Activated T-cell treated with anti-CD3 and anti-CD28 coated beads, Interleukin-2, amount 50 U/mL, for 24 hours (primary cell): ENCODE data around the gene ADAMTS16.

Experiments
- DNase-seq: peaks from one replicate; pipeline ENCODE4 v3.0.0-alpha.2; 2020
- H3K27ac Mint-ChIP-seq: 2 replicates; pipeline ENCODE4 v1.8.0; 2020; ENCODE audit warnings: mild to moderate bottlenecking, mixed read lengths
- H3K27me3 Mint-ChIP-seq: 2 replicates; pipeline ENCODE4 v1.8.0; 2020; ENCODE audit warnings: mixed read lengths
- H3K36me3 Mint-ChIP-seq: 2 replicates; pipeline ENCODE4 v1.8.0; 2020; ENCODE audit warnings: low read depth, mixed read lengths
- H3K4me1 Mint-ChIP-seq: 2 replicates; pipeline ENCODE4 v1.8.0; 2020; ENCODE audit warnings: low read depth, mixed read lengths
- H3K4me3 Mint-ChIP-seq: 2 replicates; pipeline ENCODE4 v1.8.0; 2020; ENCODE audit warnings: mild to moderate bottlenecking, moderate library complexity, mixed read lengths
- H3K9me3 Mint-ChIP-seq: 2 replicates; pipeline ENCODE4 v1.8.0; 2020; ENCODE audit warnings: mixed read lengths

The ADAMTS16 gene

DNA sequence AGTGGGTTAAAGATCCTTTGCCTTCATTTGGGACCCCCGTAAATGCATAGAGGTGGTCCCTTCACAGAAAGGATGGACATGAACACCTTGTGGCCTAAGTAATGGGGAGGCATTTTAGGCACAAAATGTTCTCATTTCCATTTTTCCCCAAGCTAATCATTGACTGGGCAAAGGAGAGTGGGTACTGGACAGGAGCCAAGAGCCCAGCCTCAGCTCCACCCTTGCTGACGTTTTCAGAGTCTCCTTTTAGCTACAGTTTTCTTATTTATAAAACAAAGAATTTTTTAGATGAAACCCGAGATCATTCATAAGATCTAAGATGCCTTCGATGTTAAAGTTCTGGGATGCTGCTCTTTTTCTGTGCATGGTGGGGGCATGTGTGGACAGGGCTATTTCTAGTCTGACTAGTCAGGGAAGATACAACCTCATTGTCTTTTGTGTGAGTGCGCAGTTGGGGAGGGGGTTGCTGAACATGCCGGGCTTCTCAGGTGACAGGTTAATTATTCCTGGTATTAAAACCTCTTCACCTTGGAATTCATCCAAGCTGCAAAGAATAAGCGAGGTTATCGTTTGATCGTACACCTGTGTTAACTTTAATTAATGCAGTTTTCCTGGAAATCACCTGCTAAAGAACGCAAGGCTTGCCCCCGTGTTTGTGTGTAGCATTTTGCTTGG, 48.4 kb downstream of the ADAMTS16 start:
- H3K9me3 Mint-ChIP-seq = no peaks in the 10 kb centered on the region
- H3K4me1 Mint-ChIP-seq = no peaks in the 10 kb centered on the region
- no peak for DNase-seq
- no peaks in the 10 kb centered on the region for H3K36me3 Mint-ChIP-seq
- H3K27ac Mint-ChIP-seq = no peak overlapping the region
- H3K4me3 Mint-ChIP-seq = no peak overlapping the region
- H3K27me3 Mint-ChIP-seq = peaks cover 9% of the 10 kb centered on the region

DNA sequence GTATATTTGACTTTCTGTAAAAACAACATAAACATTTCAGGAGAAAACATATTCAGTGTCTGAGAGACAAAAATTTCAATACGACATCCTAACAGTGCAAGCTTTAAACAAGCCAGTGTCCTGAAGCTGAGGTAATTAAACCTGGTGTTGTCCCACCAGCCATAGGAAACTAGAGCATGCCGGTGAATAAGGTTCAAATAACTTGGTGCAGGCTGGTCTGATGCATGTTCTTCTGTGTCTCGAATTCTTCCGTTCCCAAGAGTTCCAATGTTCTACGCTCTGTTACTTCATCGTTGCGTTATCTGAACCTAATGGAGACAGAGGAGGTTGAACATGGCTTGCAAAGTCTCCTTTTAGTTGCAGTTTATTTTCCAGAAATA, 48.9 kb downstream of the ADAMTS16 start:
- DNase-seq = no peak
- Mint-ChIP-seq H3K9me3 (no peaks in the 10 kb centered on the region), H3K4me3 (no peak overlapping the region), H3K4me1 (no peaks in the 10 kb centered on the region), H3K27me3 (peaks cover 4% of the 10 kb centered on the region), H3K27ac (no peak overlapping the region), H3K36me3 (no peaks in the 10 kb centered on the region)

DNA sequence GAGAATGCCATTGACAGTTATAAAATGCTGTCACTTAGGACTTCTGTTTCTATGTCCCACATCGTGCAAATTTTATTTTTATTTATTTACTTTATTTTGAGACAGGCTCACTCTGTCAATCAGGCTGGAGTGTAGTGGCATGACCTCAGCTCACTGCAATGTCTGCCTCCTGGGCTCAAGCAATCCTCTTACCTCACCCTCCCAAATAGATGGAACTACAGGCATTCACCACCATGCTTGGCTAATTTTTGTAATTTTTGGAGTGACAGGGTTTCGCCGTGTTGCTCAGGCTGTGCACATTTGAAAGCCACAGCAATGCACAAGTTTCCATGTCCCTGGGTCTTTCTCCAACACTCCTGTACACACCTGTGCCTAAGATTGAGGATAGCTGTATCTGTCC, 51.8 kb downstream of the ADAMTS16 start:
- Mint-ChIP-seq H3K4me3 (no peak overlapping the region), H3K27ac (no peak overlapping the region), H3K27me3 (no peaks in the 10 kb centered on the region), H3K9me3 (no peaks in the 10 kb centered on the region), H3K36me3 (no peaks in the 10 kb centered on the region), H3K4me1 (no peaks in the 10 kb centered on the region)
- DNase-seq = no peak

DNA sequence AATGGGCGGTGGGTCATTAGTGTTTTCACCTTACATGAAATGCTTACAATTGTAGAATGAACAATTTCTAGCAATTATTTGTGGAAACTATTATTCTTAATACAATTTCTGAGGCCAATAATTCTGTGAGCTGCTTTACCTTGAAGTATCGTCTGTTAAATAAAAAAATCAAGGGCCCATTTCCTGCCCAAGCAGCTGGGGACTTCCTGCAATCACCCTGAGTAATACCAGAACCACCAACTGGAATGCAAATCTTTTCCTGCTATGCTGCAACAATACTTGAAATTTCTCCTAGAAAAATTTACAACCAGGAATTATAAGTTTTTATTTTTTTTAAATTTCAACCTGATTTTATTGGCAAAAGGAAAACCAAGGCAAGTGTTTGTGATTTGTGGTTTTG, 52.6 kb downstream of the ADAMTS16 start:
- DNase-seq = no peak
- Mint-ChIP-seq H3K36me3 (no peaks in the 10 kb centered on the region), H3K4me3 (no peak overlapping the region), H3K27ac (no peak overlapping the region), H3K27me3 (no peaks in the 10 kb centered on the region), H3K4me1 (no peaks in the 10 kb centered on the region), H3K9me3 (no peaks in the 10 kb centered on the region)

DNA sequence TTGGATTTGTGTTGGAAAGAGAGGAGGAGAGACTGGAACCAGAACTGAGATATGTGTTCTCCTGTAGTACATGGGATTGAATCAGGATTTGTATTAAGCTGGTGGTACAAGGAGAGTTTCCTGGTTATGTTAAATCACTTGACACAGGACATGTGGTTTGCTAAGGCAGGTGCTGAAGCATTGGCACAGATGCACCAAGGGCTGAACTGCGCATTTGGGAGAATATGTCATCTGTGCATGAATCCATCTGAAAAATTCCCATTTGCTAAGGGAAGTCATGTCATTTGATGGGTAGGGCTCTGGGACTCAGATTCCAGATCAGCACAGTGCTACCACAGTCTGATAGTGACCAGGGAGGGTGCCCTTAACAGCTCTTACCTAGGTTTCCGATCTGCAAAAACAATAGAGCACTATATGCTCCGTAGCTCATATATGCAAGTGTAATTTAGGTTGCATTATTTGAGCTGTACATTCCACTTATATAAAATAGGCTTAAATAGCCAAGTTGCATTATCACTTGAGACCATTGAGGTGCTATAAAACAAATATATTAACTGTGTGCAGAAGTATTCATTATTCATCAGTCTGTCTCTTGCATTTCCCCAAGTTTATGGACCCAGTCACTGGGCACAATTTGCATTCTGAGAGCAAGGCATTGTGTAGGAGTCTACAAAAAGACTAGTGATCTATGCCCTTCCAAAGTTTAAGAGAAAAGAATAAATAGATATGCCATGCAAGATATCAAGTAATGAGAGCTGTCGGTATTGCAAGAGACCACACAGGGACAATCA, 55.2 kb downstream of the ADAMTS16 start:
- Mint-ChIP-seq H3K27me3 (no peaks in the 10 kb centered on the region), H3K9me3 (no peaks in the 10 kb centered on the region), H3K36me3 (no peaks in the 10 kb centered on the region), H3K27ac (no peak overlapping the region), H3K4me1 (no peaks in the 10 kb centered on the region), H3K4me3 (no peak overlapping the region)
- DNase-seq = no peak

DNA sequence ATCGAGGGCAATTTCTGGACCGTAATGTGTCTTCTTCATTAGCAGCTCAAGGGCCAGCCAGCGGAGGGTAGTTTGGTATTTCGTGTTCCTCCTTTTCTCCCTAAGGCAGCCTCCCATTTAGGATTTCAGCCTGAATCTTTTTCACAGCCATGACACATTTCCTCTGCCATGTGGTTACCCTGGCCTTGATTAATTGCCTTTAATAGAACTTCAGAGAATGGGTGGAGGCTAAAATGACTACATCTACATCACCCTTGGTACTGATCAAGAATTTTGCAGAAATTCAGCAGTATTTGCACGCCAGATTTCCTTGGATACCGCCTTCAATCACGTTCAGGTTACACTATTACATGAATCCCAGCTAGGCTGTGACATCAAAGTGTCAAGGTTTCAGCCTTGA, 58.0 kb downstream of the ADAMTS16 start:
- Mint-ChIP-seq H3K27ac (no peak overlapping the region), H3K36me3 (no peaks in the 10 kb centered on the region), H3K27me3 (no peaks in the 10 kb centered on the region), H3K4me1 (no peaks in the 10 kb centered on the region), H3K4me3 (no peak overlapping the region), H3K9me3 (no peaks in the 10 kb centered on the region)
- DNase-seq = no peak

DNA sequence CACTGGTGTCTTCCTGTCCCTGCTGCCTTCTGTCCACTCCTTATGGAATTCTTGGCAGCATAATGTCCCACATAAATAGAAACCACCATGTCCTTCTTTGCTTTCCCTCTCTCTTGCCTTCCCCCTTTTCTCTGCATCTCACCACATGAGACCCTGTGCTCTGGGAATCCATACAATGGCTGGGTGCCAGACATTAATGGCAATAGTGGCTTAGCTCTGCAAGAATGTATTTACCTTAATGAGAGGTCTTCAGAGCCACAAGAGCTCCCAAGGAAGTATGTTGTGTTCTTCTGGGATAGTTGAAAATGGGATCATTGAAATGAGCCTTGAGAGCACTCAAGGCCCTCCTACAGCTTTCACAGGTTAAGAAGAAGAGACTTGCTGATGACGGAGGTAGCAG, 58.7 kb downstream of the ADAMTS16 start:
- no peaks in the 10 kb centered on the region for H3K9me3 Mint-ChIP-seq
- no peaks in the 10 kb centered on the region for H3K4me1 Mint-ChIP-seq
- H3K27ac Mint-ChIP-seq = no peak overlapping the region
- H3K4me3 Mint-ChIP-seq = no peak overlapping the region
- H3K27me3 Mint-ChIP-seq = peaks cover 1% of the 10 kb centered on the region
- no peak for DNase-seq
- H3K36me3 Mint-ChIP-seq = no peaks in the 10 kb centered on the region

DNA sequence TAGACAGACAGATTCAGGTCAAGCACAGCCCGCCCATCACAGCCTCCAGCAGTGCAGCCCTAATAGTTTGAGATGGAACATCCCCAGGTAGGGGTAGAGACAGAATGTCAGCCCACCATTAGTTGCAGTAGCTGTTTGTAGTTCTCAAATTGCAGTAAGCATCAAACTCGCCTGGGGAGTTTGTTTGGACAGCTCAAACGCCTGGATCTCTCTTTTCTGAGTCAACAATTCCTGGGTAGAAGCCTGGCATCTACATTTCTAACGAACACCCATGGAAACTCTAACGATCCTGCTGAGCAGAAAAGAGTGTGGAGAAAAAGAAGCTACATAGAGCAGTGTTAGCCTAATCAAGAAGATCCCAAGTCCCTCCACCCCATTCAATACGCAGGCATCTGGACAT, 59.4 kb downstream of the ADAMTS16 start:
- no peaks in the 10 kb centered on the region for H3K4me1 Mint-ChIP-seq
- DNase-seq = no peak
- no peak overlapping the region for H3K27ac Mint-ChIP-seq
- no peak overlapping the region for H3K4me3 Mint-ChIP-seq
- H3K36me3 Mint-ChIP-seq = no peaks in the 10 kb centered on the region
- peaks cover 2% of the 10 kb centered on the region for H3K27me3 Mint-ChIP-seq
- no peaks in the 10 kb centered on the region for H3K9me3 Mint-ChIP-seq

DNA sequence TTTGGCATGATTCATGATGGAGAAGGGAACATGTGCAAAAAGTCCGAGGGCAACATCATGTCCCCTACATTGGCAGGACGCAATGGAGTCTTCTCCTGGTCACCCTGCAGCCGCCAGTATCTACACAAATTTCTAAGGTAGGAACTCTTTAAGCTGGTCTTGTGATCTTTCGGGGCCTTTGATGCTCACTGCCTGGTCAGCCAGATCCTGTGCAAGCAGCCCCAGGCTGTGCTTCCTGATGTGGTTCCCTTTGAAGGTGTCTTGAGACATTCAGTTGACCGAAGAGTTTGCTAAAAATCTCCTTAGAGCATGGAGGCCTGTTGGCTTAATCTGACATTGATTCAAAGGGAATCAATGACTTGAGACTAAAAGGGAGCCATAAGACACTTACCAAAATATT, 60.0 kb downstream of the ADAMTS16 start:
- DNase-seq = no peak
- no peaks in the 10 kb centered on the region for H3K9me3 Mint-ChIP-seq
- no peak overlapping the region for H3K27ac Mint-ChIP-seq
- no peaks in the 10 kb centered on the region for H3K36me3 Mint-ChIP-seq
- H3K4me3 Mint-ChIP-seq = no peak overlapping the region
- H3K27me3 Mint-ChIP-seq = peaks cover 2% of the 10 kb centered on the region
- H3K4me1 Mint-ChIP-seq = no peaks in the 10 kb centered on the region

DNA sequence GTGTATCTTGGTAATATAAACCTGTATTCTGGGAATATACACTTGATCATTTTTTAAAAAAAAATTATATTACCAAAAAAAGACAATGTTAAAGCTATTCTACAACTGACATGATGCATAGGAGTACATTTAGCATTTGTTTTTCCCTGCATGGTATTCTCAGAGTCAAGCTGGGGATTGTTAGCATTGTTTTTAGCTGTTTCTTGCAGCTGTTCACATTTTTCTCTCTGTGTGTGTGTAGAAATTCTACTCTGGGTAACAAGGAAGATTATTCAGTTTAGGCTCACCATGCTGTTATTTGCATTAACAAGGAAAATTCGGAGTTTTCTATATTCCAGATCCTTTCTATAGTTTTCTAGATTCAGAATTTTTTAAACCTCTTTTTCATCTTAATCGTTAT, 62.2 kb downstream of the ADAMTS16 start:
- Mint-ChIP-seq H3K9me3 (peaks cover 4% of the 10 kb centered on the region), H3K27me3 (peaks cover 2% of the 10 kb centered on the region), H3K4me1 (no peaks in the 10 kb centered on the region), H3K4me3 (no peak overlapping the region), H3K36me3 (no peaks in the 10 kb centered on the region), H3K27ac (no peak overlapping the region)
- DNase-seq = no peak

DNA sequence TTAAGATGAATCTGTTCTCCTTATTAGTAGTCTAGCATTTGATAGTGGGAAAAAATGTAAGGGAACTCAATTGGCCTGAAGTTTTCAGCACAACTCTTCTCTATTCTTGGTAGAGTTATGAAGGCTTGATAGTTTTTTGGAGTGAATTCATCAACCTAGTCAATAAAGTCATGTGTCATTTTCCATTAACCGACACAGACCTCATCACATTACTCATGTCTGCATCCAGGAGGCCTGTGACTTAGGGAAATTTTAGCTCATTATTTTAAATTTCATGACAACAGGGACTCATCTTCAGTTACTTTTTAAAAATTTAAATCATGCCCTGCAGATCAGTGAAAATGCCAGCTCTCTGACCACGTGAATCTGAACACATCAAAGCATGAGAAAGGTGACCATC, 63.3 kb downstream of the ADAMTS16 start:
- H3K27me3 Mint-ChIP-seq = peaks cover 2% of the 10 kb centered on the region
- no peak for DNase-seq
- H3K4me3 Mint-ChIP-seq = no peak overlapping the region
- no peaks in the 10 kb centered on the region for H3K36me3 Mint-ChIP-seq
- no peak overlapping the region for H3K27ac Mint-ChIP-seq
- peaks cover 4% of the 10 kb centered on the region for H3K9me3 Mint-ChIP-seq
- no peaks in the 10 kb centered on the region for H3K4me1 Mint-ChIP-seq

DNA sequence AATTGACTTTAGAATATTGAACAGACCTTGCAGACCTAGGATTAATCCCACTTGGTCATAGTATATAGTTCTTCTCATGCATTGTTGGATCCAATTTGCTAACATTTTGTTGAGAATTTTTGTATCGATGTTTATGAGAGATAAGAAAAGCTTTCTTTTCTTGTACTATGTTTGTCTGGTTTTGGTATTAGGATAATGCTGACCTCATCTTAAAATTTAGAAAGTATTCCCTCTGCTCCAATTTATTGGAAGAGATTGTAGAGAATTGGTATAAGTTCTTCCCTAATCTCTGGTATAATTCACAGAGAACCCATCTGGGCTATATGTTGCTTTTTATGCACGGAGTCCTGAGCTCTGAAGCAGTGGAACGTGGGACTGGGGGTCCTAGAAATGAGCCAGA, 67.7 kb downstream of the ADAMTS16 start:
- no peaks in the 10 kb centered on the region for H3K4me1 Mint-ChIP-seq
- H3K27ac Mint-ChIP-seq = no peak overlapping the region
- no peak for DNase-seq
- H3K9me3 Mint-ChIP-seq = peaks cover 4% of the 10 kb centered on the region
- H3K27me3 Mint-ChIP-seq = peaks cover 2% of the 10 kb centered on the region
- H3K4me3 Mint-ChIP-seq = no peak overlapping the region
- no peaks in the 10 kb centered on the region for H3K36me3 Mint-ChIP-seq

DNA sequence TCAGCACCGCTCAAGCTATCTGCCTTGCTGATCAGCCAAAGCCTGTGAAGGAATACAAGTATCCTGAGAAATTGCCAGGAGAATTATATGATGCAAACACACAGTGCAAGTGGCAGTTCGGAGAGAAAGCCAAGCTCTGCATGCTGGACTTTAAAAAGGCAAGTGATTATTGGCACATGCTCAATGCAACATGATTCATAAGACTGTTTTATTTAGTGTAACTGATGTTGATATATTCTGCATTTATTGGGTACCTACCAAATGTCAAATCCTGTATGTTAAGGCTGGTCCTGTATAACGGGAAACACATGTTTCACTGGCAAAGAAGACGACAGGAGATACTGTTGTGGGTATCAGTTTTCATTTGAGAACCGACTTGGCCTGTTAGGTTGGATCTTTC, 69.0 kb downstream of the ADAMTS16 start:
- no peak for DNase-seq
- Mint-ChIP-seq H3K9me3 (peaks cover 4% of the 10 kb centered on the region), H3K4me1 (no peaks in the 10 kb centered on the region), H3K36me3 (no peaks in the 10 kb centered on the region), H3K27ac (no peak overlapping the region), H3K27me3 (no peaks in the 10 kb centered on the region), H3K4me3 (no peak overlapping the region)

DNA sequence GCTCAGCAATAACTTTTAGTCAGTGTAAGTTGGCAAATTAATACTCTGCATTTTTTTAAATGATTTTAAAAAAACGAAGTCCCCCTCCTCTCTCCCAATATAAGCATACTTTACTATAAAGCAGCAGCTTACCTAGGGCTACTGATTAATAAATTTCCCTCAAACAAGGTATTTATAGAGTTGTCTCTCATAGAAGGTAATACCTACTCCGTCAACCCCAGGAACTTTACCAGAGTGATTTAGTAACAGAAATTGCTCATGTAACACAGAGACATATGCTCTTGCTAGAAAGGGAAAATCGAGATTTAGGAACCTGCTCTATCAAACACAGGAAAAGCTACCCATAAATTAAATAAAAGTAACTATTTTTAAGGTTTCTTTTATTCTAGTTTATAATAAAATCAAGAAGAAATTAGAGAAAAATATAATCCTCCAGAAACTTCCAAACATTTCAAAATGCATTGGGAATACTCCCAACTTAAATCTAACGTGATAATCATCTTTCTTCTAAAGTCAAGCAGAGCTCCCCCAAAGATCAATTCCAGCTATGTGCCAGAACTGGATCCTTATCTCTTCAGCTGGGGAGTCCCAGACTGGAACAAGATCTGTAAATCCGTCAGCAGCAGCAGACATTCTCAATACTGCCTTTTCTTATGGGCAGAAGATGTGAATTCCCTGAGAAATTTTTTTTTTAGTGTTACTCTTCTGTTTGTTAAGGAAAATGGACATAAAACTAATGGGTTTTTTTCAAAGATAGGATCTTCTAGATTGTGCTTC, 69.6 kb downstream of the ADAMTS16 start:
- Mint-ChIP-seq H3K27ac (no peak overlapping the region), H3K4me3 (no peak overlapping the region), H3K36me3 (no peaks in the 10 kb centered on the region), H3K9me3 (peaks cover 4% of the 10 kb centered on the region), H3K4me1 (no peaks in the 10 kb centered on the region), H3K27me3 (no peaks in the 10 kb centered on the region)
- DNase-seq = no peak

DNA sequence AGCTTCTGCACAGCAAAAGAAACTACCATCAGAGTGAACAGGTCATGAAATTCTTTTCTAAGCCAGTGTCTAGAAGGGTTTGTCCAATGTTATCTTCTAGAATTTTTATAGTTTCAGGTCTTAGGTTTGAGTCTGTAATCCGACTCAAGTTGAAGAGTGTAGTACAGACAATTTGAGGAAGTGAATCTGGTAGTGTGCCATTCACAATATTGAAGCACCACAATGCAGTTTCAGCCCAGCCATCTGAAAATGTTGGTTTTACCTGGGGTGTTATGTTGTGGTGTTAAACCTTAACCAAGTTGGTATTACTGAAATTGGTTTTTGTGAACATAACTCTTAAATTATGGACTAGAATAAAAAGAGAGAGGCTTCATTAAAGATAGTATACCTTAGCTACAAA, 77.2 kb downstream of the ADAMTS16 start:
- DNase-seq = no peak
- no peaks in the 10 kb centered on the region for H3K27me3 Mint-ChIP-seq
- H3K4me3 Mint-ChIP-seq = no peak overlapping the region
- H3K36me3 Mint-ChIP-seq = no peaks in the 10 kb centered on the region
- no peaks in the 10 kb centered on the region for H3K9me3 Mint-ChIP-seq
- no peaks in the 10 kb centered on the region for H3K4me1 Mint-ChIP-seq
- no peak overlapping the region for H3K27ac Mint-ChIP-seq
